Activated B cell treated with CpG ODN at 0.5 μM for 24 hours (primary cell): ENCODE data around the gene GFRA4. TPM values are rescaled to one million over a fixed set of nuclear protein-coding genes. Genes with fewer than 3 reads are reported as not detected.

Source experiments
- ATAC-seq: fragments of 200-7000 bp; cut with Tn5 transposase; one replicate; pipeline ENCODE4 v1.10.0; 2021; ENCODE audit warnings: low read depth, mild to moderate bottlenecking, moderate library complexity
- CTCF ChIA-PET: fragments of 350-600 bp; sonication (Branson Sonifier 250); formaldehyde crosslinking; loops from one replicate; lab custom pipeline; 2021; ENCODE audit warnings: antibody characterized with exemption; lab: Charles Lee
- POLR2A ChIA-PET: fragments of 350-600 bp; sonication (Branson Sonifier 250); formaldehyde crosslinking; loops from one replicate; lab custom pipeline; 2021; ENCODE audit warnings: antibody characterized with exemption; lab: Charles Lee
- DNase-seq: peaks from one replicate; pipeline ENCODE4 v3.0.0; 2022
- H3K27ac Mint-ChIP-seq: one replicate; pipeline ENCODE4 v1.8.0; 2020; ENCODE audit warnings: mixed read lengths
- H3K27me3 Mint-ChIP-seq: one replicate; pipeline ENCODE4 v1.8.0; 2021; ENCODE audit warnings: mixed read lengths
- H3K36me3 Mint-ChIP-seq: one replicate; pipeline ENCODE4 v1.8.0; 2021; ENCODE audit warnings: low read depth, mixed read lengths
- H3K4me1 Mint-ChIP-seq: one replicate; pipeline ENCODE4 v1.8.0; 2021; ENCODE audit warnings: mixed read lengths
- H3K4me3 Mint-ChIP-seq: one replicate; pipeline ENCODE4 v1.8.0; 2020; ENCODE audit warnings: mild to moderate bottlenecking, mixed read lengths
- H3K9me3 Mint-ChIP-seq: one replicate; pipeline ENCODE4 v1.8.0; 2020; ENCODE audit warnings: mixed read lengths
- CTCF ChIP-seq: fragments of 200-600 bp; IDR thresholded peaks from one replicate; pipeline ENCODE4 v1.8.0; 2022; ENCODE audit warnings: antibody characterized with exemption, mild to moderate bottlenecking
- intact Hi-C: fragments of 100-400 bp; cut with micrococcal nuclease; formaldehyde crosslinking; loops from one replicate; pipeline ENCODE4 v1.15.1; 2024
- total RNA-seq: library from RNA; stranded (reverse); gene quantifications from 2 replicates; pipeline ENCODE4 v1.2.3, GENCODE V29; 2022

GFRA4 gene
- total RNA-seq, 1 donor from 2014 or later = not detected

GRCh38 chr20:3697588-3698305 is 34.5 kb upstream of the GFRA4 start:
- ChIA-PET CTCF (interaction anchor here (2.3 kb wide), 1 partner anchor 13 kb away, joined by 7 read pairs; no protein-coding TSS in a partner anchor), POLR2A (no interaction called here)
- no peak for ATAC-seq
- Mint-ChIP-seq H3K27me3 (peaks cover 1% of the 10 kb centered on the region), H3K4me3 (no peak overlapping the region), H3K27ac (no peak overlapping the region), H3K4me1 (no peaks in the 10 kb centered on the region), H3K9me3 (no peaks in the 10 kb centered on the region), H3K36me3 (no peaks in the 10 kb centered on the region)
- no peak for TF ChIP-seq CTCF
- no peak for DNase-seq
- intact Hi-C loops = no loop called here

- Mint-ChIP-seq H3K4me1 (no peaks in the 10 kb centered on the region), H3K9me3 (no peaks in the 10 kb centered on the region), H3K36me3 (no peaks in the 10 kb centered on the region), H3K4me3 (no peak overlapping the region), H3K27ac (no peak overlapping the region), H3K27me3 (no peaks in the 10 kb centered on the region)
- no peak for ATAC-seq
- ChIA-PET POLR2A (no interaction called here), CTCF (interaction anchor here (2.3 kb wide), 1 partner anchor 14 kb away, joined by 7 read pairs; no protein-coding TSS in a partner anchor)
- no peak for TF ChIP-seq CTCF
- intact Hi-C loops = no loop called here
- no peak for DNase-seq
Measured at GRCh38 chr20:3696745-3697587, 33.8 kb upstream of the GFRA4 start.

- POLR2A ChIA-PET = no interaction called here
- ATAC-seq = no peak
Measured at GRCh38 chr20:3696200-3696599, 33.0 kb upstream of the GFRA4 start.

GRCh38 chr20:3694864-3695263 is 31.7 kb upstream of the GFRA4 start:
- no peak for TF ChIP-seq CTCF
- CTCF ChIA-PET = no interaction called here
- Mint-ChIP-seq H3K4me3 (no peak overlapping the region), H3K9me3 (no peaks in the 10 kb centered on the region), H3K27ac (no peak overlapping the region), H3K36me3 (no peaks in the 10 kb centered on the region), H3K4me1 (no peaks in the 10 kb centered on the region), H3K27me3 (no peaks in the 10 kb centered on the region)
- ATAC-seq = no peak
- POLR2A ChIA-PET = no interaction called here
- intact Hi-C loops = no loop called here
- no peak for DNase-seq

More at GRCh38 chr20:3696200-3696599, 33.0 kb upstream of the GFRA4 start:
- Mint-ChIP-seq H3K27me3 (no peaks in the 10 kb centered on the region), H3K9me3 (no peaks in the 10 kb centered on the region), H3K36me3 (no peaks in the 10 kb centered on the region), H3K27ac (no peak overlapping the region), H3K4me1 (no peaks in the 10 kb centered on the region), H3K4me3 (no peak overlapping the region)
- CTCF ChIA-PET = no interaction called here
- TF ChIP-seq CTCF = no peak
- intact Hi-C loops = no loop called here
- no peak for DNase-seq

- H3K27ac Mint-ChIP-seq = no peak overlapping the region
- ATAC-seq = no peak
- H3K27me3 Mint-ChIP-seq = no peaks in the 10 kb centered on the region
- no peak overlapping the region for H3K4me3 Mint-ChIP-seq
- ChIA-PET CTCF (no interaction called here), POLR2A (no interaction called here)
- no peaks in the 10 kb centered on the region for H3K4me1 Mint-ChIP-seq
- intact Hi-C loops = no loop called here
- DNase-seq = no peak
- no peaks in the 10 kb centered on the region for H3K36me3 Mint-ChIP-seq
- TF ChIP-seq CTCF = no peak
- H3K9me3 Mint-ChIP-seq = no peaks in the 10 kb centered on the region
Measured at GRCh38 chr20:3693376-3693775, 30.2 kb upstream of the GFRA4 start.
